Rectal smooth muscle tissue (tissue), 1 donor: ENCODE measurements around the gene ZNF185.
"Not testable (repeated sequence)": the region's sequence is repeated elsewhere in the genome, so short reads cannot be mapped to it uniquely, and the experiment has no call there.

Experiments
- H3K27ac ChIP-seq: one replicate; pipeline ENCODE4 v1.7.0; 2013; ENCODE audit warnings: low read depth, low read length, inconsistent platforms
- H3K27me3 ChIP-seq: one replicate; pipeline ENCODE4 v1.7.0; 2013; ENCODE audit warnings: low read length; ENCODE audit not compliant: control insufficient read depth, insufficient read depth
- H3K36me3 ChIP-seq: one replicate; pipeline ENCODE4 v1.7.0; 2013; ENCODE audit warnings: low read length; ENCODE audit not compliant: control insufficient read depth, insufficient read depth
- H3K4me1 ChIP-seq: one replicate; pipeline ENCODE4 v1.7.0; 2013; ENCODE audit warnings: low read length; ENCODE audit not compliant: control insufficient read depth, insufficient read depth
- H3K4me3 ChIP-seq: one replicate; pipeline ENCODE4 v1.7.0; 2013; ENCODE audit warnings: low read length
- H3K9ac ChIP-seq: one replicate; pipeline ENCODE4 v1.7.0; 2013; ENCODE audit warnings: low read length

The ZNF185 gene

DNA sequence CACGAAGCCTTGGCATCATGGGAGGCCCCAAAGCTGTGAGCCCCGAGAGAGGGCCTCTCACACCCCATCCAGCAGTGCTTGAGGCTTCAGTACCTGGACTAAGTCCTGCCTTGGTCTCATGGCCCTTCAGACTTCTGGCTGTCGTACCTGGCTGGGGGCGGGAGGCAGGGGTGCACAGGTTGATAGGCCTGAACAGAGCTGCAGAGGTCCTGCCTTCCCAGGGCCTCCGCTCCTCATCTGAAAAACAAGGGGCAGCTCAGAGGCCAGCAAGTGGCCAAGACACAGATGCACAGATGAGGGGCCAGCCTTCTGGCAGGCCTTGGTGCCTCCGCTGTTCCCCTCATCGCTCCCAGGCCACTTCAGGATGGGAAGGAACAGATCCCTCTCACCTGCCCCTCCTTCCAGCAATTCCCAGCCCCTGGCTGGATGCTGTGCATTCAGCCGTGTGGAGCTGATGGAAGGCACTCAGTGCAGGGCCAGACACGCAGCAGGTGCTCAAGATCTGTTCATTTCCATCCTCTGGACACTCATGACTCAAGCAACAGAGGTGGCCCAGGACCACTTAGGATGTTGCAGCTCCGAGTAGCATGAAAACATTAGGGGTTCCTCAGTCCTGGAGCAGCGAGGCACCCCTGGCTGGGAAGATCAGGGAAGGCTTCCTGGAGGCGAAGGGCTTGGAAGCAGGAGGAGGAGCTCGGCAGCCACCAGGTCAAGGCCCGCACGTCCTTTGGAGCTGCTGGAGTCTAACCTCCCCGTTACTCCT is 1.4 kb downstream of the ZNF185 start:
- Histone ChIP-seq H3K27ac (no peak overlapping the region), H3K36me3 (no peaks in the 10 kb centered on the region), H3K4me1 (no peaks in the 10 kb centered on the region), H3K9ac (no peak overlapping the region), H3K4me3 (no peak overlapping the region), H3K27me3 (peaks cover 23% of the 10 kb centered on the region)

DNA sequence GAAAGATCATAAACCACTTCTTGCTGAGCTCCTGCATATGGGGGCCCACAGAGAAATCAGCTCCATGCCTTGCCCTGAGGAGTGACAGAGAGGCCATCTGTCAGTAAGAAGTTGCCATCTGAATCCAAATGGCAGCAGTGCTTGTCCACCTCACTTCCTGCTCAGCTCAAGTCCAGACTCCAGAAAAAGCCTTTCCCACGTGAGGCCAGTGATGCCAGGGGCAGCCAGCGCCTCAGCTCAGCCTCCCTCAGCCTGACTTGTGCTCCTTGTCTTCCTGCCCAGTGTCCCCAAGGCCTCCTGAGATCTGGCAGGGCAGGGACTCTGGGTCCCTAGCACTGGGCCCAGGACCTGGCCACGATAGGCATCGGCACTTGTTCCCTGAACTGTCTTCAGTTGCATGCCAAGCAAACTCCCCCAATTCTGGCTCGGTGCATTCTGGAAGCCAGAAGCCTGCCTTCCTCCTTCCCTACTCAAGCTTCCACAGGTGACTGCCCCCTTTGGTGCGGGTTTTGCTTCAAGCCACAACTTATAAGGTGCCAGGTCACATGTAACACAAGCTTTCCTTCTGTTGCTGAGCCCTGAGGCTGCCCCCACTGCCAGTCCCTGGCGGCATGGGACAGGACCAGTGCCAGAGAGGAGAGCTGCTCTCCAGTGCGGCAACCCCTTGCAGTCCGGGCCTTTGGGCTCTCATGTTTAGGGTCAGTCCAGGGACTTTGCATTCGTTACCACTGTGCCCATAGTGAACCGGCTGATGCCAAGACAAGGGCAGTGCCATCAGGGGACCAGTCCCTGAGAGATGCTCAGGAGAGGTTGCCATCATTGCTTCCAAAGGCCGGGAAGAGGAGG is 2.2 kb downstream of the ZNF185 start:
- H3K36me3 ChIP-seq: no peaks in the 10 kb centered on the region
- no peak overlapping the region for H3K9ac ChIP-seq
- H3K4me1 ChIP-seq: no peaks in the 10 kb centered on the region
- H3K4me3 ChIP-seq: no peak overlapping the region
- no peak overlapping the region for H3K27ac ChIP-seq
- H3K27me3 ChIP-seq: peaks cover 24% of the 10 kb centered on the region

GRCh38 chrX:152900937-152901445 is 3.1 kb downstream of the ZNF185 start:
- Histone ChIP-seq H3K36me3 (no peaks in the 10 kb centered on the region), H3K4me1 (no peaks in the 10 kb centered on the region), H3K27me3 (peaks cover 24% of the 10 kb centered on the region), H3K9ac (no peak overlapping the region), H3K27ac (no peak overlapping the region), H3K4me3 (no peak overlapping the region)

DNA sequence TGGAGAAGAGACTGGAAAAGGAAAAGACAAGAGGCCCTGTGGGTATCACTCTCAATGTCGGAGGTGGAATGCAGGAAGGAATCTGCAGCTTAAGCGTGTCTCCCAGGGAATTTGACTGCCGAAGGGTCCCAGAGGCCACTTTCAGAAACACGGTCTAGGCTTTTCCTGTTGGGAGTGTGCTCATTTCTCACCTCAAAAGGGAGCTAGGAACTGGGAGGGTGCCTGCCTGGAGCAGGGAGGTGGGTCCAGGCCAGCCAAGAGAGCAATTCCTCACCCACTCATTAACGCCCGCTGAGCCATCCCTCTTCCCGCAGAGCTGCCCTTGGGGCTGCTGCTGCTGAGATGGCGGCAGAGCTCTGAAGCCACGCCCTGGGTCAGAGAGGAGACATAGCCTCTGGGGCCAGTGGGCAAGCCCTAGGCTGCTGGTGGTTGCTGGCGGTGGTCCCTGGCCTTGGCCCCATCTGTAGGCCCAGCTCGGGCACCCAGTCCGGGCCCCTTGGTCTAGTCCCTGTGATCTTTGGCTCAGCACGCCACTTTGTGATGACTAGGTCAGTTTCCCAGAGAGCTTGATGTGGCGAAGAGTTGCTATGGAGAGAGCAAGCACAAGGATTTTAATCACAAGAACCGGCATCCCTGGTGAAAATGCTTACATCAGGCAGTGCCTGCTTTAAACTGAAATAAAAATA is 4.1 kb downstream of the ZNF185 start:
- no peaks in the 10 kb centered on the region for H3K4me1 ChIP-seq
- no peak overlapping the region for H3K4me3 ChIP-seq
- no peaks in the 10 kb centered on the region for H3K36me3 ChIP-seq
- peaks cover 22% of the 10 kb centered on the region for H3K27me3 ChIP-seq
- no peak overlapping the region for H3K27ac ChIP-seq
- H3K9ac ChIP-seq: no peak overlapping the region

DNA sequence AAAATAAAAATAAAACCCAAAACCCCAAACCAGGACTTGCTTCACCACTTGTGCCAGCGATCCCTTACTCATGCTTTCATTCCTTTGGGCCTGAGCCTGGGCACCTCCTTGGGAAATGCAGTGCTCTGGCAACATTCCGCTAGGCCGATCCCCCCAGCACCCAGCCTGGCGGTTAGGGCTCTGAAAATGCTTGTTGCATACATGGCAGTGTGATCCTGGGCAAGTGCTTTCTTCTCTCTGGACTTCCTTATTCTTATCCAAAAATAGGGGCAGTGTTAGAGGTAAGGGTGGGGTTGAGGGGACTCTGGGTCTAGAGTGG is 4.6 kb downstream of the ZNF185 start:
- Histone ChIP-seq H3K9ac (no peak overlapping the region), H3K4me3 (no peak overlapping the region), H3K4me1 (no peaks in the 10 kb centered on the region), H3K27me3 (peaks cover 18% of the 10 kb centered on the region), H3K36me3 (no peaks in the 10 kb centered on the region), H3K27ac (no peak overlapping the region)

GRCh38 chrX:152903589-152903988 is 5.7 kb downstream of the ZNF185 start:
- H3K27me3 ChIP-seq: peaks cover 14% of the 10 kb centered on the region
- H3K4me1 ChIP-seq: no peaks in the 10 kb centered on the region
- no peak overlapping the region for H3K27ac ChIP-seq
- H3K36me3 ChIP-seq: no peaks in the 10 kb centered on the region
- no peak overlapping the region for H3K9ac ChIP-seq
- no peak overlapping the region for H3K4me3 ChIP-seq

- Histone ChIP-seq H3K9ac (no peak overlapping the region), H3K27me3 (peaks cover 10% of the 10 kb centered on the region), H3K4me1 (no peaks in the 10 kb centered on the region), H3K4me3 (no peak overlapping the region), H3K27ac (no peak overlapping the region), H3K36me3 (no peaks in the 10 kb centered on the region)
Observed at GRCh38 chrX:152904151-152905080, 6.5 kb downstream of the ZNF185 start.

DNA sequence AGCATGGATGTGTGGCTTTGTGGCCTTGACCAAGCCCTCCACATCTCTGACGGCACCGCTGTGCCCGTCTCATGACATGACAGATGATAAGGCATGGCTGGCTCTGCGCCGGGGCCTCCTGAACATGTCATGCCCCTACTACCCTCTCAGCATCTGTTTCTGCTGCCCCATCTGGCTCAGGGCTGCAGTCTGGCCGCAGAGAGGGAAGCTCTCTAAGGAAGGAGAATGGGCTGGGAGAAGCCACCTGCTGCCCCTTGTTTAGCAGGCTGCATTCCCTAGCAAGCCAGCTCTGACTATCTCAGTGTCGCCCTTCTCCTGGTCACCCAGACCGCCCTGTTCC is 7.2 kb downstream of the ZNF185 start:
- Histone ChIP-seq H3K4me3 (no peak overlapping the region), H3K27ac (no peak overlapping the region), H3K4me1 (no peaks in the 10 kb centered on the region), H3K27me3 (peaks cover 9% of the 10 kb centered on the region), H3K9ac (no peak overlapping the region), H3K36me3 (no peaks in the 10 kb centered on the region)

DNA sequence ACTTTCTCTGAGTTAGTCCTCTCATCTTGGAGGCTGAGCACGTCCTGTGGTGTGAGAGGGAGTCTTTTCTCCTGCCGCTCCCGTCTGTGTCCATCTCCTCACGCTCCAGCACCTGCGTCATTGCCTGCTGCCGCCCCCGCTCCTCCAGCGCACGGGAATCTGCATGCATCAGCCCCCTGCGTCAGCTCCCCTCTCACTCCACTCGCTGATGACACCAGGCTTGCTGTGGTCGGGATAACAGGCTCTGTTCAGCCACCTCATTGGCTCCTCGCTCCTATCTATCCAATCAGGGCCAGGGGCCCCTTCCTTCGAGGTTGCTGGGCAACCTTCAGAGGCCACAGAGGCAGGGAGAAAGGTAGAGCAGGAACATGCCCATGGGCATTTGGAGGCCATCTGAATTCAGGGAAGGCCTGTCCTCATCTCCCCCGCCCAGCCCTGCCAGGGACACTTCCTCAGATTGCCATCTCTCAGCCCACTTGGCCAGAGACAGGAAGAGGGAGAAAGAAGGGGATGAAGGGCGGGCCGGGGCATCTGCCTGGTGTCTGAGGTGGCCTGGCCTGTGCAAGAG is 9.3 kb downstream of the ZNF185 start:
- H3K4me1 ChIP-seq: no peaks in the 10 kb centered on the region
- H3K27ac ChIP-seq: no peak overlapping the region
- H3K36me3 ChIP-seq: no peaks in the 10 kb centered on the region
- H3K27me3 ChIP-seq: peaks cover 2% of the 10 kb centered on the region
- H3K4me3 ChIP-seq: no peak overlapping the region
- H3K9ac ChIP-seq: no peak overlapping the region

DNA sequence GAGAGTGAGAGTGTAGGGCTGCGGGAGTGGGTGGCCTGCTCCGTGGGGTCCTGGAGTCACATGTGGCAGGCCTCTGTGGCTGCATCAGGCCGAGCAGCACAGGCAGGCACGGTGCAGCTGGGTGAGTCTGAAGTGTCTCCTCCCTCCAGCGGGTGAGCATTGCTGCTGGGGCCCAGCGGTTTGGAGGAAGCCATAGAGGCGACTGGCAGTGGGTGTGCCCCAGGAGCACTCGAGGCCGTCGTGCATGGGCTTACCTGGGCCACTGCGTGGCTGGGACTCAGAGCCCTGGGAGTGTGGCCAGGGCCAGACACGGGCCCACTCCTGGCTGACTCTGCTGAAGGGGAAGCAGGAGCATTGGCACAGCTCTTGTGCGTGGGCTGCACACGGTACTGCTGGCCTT is 10.6 kb downstream of the ZNF185 start:
- Histone ChIP-seq H3K36me3 (no peaks in the 10 kb centered on the region), H3K27ac (no peak overlapping the region), H3K4me1 (no peaks in the 10 kb centered on the region), H3K27me3 (peaks cover 2% of the 10 kb centered on the region), H3K9ac (no peak overlapping the region), H3K4me3 (no peak overlapping the region)

DNA sequence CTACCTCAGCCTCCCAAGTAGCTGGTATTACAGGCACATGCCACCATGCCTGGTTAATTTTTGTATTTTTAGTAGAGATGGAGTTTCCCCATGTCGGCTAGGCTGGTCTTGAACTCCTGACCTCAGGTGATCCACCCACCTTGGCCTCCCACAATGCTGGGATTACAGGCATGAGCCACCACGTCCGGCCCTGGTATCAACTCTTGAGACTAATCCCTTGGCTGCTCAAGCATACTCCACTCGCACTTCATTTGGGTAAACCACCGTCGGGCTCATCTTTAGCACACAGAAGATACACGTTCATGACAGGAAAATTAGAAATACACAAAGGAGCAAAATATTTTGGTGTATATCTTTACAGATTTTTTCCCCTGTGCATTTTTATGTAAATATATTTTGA is 12.2 kb downstream of the ZNF185 start:
- not testable (repeated sequence) for H3K4me3 ChIP-seq, H3K9ac ChIP-seq, H3K36me3 ChIP-seq, H3K27ac ChIP-seq, H3K27me3 ChIP-seq, H3K4me1 ChIP-seq
